Non-pigmented ciliary epithelial cell (primary cell): Measurements from ENCODE around the gene CEBPA.

Experiments
- DNase-seq: peaks from one replicate; pipeline ENCODE4 v3.0.0-alpha.2; 2010; ENCODE audit warnings: low read depth

The CEBPA gene

DNA sequence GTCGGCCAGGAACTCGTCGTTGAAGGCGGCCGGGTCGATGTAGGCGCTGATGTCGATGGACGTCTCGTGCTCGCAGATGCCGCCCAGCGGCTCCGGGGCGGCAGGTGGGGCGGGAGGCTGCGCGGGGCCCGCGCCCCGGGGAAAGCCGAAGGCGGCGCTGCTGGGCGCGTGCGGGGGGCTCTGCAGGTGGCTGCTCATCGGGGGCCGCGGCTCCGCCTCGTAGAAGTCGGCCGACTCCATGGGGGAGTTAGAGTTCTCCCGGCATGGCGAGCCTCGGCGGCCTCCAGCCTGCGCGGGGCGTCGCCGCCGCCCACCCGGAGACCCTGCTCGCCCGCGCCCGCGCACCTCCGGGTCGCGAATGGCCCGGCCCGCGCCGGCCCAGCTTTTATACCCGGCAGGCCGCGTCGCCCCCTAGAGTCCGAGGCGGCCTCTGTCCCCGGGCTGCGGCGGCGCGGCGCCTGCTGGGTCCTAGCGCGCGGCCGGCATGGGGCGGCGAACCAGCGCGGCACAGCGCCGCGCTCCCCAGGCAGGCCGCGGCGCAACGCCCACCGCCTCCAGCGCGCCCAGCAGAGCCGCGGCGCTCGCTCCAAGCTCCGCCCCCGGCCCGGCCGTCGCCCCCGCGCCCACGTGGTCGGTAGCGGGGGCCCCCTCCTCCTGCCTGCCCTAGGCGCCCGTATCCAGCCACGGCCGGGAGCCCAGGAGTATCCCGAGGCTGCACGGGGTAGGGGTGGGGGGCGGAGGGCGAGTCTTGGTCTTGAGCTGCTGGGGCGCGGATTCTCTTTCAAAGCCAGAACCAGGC lies at the start of gene CEBPA:
Gene CEBPA (minus strand): TSS at position 360 of the 799 bp plus-strand sequence. CDS start 120 bp downstream, at position 240.
- DNase-seq = peak; percentile 10

DNA sequence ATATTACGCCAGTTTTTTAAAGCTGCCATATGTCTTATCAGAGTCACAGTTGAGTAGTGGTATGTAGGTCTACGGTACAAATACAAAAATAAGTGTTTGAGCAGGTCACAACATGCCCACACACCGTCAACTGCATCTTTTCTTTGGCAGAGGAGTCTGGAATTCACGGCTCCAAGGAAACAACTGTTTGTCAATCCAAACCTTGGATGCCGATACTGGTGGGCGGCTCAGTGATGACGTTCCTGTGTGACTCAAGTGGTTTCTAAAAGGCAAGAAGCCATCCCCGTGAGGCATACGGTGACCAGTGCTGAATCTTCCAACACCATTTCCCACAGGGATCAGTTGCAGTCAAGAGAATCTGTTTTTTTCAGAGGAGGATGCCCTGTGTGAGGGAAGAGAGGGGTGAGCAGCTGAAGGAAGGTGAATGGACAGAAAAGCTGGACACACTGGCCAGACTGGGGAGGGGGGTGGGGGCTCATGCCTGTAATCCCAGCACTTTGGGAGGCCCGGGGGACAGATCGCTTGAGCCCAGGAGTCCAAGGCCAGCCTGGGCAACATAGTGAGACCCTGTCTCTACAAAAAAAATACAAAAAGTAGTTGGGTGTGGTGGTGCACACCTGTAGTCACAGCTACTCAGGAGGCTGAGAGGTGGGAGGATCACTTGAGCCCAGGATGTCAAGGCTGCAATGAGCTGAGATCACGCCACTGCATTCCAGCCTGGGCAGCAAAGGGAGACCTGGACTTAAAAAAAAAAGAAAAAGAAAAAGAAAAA lies 48.4 kb upstream of the CEBPA start:
- no peak for DNase-seq

DNA sequence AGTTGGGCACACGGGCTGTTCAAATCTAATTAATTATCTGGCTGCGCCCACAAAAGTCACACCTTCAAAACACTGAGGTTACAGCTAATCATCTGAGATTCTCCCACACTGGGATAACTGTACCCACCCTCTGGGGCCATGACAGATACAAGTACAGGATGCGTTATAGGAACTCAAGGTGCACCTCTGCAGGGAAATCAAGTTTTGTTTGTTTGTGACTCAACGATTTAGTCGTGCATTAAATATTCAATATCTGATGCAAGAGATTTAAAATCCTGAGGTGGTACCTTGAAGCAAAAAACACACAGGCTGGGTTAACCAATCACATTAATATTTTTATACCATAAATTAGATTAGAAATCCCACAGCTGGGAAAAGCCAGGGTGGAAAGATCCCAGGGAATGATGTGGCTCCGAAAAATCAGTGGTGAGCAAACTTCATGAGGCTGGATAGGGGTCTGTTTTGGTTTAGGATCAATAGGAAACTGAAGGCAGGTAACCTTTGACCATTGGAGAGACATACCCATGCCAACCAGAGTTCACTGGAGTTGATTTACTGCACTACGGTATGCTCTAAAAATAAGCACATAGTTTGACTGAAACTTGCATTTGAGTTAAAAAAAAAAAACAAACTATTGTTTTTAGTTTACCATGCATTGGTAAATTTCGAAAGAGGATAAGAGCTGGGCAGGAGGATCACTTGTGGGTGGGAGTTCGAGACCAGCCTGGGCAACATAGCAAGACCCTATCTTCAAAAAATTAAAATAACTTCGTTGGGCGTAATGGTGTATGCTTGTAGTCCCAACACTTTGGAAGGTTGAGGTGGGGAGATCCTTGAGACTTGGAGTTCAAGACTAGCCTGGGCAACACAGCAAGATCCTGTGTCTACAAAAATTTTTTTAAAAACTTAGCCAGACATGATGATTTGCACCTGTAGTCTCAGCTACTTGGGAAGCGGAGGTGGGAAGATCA lies 47.3 kb upstream of the CEBPA start:
- no peak for DNase-seq

DNA sequence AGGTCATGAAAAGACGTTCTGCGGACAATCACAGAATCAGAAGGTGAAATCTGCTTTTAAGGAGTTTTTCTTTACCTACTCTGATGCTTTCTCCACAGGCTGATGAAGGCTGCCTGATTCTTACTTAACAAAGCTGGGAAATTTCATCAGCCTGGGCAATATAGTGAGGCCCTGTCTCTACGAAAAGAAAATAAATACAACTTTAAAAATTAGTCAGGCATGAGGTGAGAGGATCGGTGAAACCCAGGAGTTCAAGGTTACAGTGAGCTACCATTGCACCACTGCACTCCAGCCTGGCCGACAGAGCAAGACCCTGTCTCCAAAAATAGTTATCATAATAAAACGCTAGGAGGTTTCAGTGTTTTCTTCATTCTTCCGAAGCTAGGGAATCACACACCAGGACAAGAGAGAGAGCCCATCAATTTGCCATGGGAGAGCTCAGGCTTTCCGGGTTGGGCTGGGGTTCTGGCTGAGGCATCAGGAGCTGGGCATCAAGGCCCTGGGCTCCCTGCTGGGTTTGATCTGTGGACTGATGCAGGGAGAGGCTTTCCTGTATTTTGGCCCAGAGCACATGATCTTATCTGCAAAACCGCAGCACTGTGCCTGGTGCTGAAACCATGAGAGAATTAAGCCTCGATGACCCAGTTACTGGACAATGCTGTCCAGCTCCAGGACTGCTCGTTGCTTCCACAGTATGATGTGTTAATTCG lies 46.1 kb upstream of the CEBPA start:
- DNase-seq = no peak

DNA sequence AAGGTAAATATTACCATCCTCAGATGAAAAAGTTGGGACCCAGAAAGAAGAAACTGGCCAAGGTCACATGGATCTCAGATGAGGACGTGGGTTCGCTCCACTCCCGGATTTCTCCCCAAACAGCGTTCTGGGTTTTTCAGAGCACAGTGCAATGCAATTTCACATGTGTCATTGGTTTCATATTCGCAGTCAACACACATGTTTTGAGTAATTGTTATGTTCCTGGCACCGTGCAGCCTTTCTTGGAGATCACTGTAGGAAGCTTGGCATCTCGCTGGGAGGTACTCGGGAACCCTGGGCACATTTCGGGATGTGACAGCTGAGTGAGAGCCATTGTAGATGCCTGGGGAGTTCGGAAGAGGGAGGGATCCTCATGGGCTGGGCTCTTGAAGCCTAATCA lies 45.0 kb upstream of the CEBPA start:
- DNase-seq = no peak

DNA sequence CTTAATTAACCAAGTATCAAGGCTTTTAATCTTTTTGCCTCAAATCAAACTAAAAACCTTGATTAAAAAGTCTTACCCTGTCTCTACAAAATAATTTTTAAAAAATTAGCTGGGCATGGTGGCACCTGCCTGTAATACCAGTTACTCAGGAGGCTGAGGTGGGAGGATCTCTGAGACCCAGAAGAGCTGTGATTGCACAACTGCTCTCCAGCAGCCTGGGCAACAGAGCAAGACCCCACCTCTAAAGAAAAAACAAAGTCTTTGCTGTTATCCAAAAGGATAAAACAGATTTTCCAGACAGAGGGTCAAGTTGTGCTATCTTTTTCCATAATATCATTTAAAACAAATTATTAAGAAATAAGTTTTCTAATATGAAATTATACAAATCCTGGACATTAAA lies 44.3 kb upstream of the CEBPA start:
- DNase-seq = no peak

DNA sequence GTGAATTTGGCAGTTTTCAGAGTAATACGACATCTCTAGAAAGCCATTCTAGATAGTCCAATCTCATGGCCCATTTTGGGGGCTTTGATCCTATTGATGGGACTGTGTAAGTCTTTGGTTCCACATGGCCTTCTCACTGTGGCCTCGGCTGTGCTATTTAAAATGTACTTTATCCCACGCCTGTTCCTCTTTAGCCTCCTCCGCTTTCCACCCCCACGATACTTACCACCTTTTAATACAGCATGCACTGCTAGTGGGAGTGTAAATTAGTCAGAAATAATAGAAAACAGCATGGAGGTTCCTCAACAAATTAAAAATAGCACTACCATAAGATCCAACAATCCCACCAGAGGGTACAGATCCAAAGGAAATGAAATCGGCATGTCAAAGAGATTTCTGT lies 42.8 kb upstream of the CEBPA start:
- DNase-seq = no peak

DNA sequence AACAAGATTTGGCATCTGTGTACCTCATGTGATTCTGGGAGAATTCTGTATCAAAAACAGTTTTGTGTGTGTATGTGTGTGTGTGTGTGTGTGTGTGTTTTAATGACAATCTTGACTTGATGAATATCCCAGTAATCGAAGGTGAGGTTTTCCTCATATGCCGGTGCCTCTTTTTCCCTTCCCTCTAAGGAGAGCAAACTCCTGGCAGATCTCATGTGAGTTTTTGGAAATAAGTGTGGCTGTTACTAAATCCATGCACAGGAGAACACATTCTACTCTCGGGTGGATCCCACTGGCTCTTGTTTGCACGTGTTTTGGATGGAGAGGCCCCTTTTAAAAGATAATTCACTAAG lies 42.2 kb upstream of the CEBPA start:
- no peak for DNase-seq

DNA sequence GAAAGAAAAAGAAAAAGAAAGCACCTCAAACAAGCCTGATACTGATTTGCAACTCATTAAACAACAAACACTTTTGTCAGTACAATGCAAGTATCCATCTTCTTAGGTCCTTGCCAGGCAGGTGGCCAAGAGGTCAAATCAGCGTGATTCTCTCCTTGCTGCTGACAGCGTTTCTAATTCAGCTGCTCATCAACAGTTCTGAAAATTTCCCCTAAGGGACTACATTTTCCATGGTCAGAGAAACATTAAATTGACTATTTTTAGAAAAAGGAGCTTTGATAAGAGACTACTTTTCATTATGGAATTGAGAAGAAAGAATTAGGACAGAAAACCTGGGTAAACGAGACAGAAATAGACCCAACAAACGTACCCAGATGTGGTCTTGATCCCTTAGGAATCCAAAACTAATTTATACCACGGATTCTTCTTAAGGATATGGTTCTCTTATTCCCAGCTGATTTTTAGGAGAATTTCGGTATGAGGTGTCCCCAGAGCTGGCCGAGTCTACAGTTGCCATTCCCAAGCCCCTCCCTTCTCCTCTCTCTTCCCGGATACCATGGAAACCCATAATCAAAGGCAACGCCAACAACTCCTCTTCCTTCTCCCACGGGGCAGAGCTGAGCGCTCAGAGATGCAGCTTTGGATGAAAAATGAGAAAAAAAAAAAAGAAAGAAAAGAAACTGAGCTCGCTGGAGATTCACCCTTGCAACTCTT lies 41.7 kb upstream of the CEBPA start:
- DNase-seq = no peak

DNA sequence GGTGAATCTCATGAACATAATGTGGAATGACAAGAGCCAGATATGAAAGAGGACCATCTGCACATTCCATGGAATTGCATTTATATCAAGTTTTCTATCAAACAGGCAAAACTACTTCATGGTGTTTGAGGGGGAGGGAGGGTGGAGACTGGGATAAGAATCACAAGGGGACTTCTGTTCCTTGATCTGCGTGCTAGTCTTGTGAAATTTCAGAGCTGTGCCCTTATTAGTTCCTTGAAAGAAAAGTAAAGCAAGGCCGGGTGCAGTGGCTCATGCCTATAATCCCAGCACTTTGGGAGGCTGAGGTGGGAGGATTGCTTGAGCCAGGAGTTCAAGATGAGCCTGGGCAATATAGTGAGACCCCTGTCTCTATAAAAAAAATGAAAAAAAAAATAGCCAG lies 41.0 kb upstream of the CEBPA start:
- no peak for DNase-seq

DNA sequence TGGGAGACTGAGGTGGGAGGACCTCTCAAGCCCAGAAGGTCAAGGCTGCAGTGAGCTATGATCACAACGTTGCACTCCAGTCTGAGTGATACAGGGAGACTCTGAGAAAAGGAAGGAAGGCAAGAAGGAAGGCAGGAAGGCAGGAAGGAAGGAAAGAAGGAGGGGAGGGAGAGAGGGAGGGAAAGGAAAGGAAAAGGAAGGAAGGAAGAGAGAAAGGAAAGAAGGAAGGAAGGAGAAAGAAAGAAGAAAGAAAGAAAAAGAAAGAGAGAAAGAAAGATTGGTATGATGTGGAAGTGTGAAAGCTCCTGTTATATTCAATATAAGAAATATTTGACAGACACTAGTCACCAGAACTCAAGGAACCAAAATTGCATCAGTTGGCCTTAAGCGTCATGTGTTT lies 38.7 kb upstream of the CEBPA start:
- no peak for DNase-seq

DNA sequence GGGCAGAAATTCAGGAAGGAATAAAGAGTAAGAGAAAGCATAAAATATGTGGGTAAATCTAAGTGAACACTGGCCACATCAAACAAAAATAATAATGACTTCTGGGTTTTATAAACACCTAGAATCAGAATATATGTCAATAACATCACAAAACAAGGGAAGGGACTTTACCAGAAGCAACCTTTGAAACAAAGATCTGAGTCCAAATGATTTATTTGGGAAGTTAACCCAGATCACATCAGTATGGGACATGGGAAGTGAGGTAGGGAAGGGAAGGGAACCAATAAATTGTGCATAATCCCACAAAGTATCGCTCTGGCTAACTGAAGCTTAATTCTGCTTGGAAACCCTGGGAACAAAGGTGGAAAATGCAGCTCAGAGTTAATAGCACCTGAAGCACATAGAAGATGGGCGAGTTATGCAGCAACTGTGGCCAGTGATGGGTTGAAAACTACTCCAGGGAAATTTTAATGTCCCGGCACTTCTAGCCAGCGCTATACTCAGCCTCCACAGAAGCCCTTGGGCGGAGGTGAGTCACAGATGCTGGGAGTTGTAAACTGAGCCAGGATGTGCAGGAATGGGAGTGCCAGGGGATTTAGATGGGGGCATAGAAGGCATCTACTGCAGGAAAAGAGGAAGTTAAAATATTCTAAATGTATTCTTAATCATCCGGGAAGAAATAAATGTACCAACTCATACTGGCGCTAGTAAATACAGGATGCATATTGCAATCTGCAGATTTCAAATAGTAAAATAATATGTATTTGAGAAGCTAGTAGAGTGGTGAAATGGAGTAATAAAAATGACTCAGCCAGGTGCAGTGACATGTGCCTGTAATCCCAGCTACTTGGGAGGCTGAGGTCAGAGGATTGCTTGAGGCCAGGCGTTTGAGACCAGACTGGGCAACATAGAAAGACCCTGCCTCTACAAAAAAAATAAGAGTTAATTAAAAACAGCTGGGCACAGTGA lies 37.0 kb upstream of the CEBPA start:
- DNase-seq = no peak

DNA sequence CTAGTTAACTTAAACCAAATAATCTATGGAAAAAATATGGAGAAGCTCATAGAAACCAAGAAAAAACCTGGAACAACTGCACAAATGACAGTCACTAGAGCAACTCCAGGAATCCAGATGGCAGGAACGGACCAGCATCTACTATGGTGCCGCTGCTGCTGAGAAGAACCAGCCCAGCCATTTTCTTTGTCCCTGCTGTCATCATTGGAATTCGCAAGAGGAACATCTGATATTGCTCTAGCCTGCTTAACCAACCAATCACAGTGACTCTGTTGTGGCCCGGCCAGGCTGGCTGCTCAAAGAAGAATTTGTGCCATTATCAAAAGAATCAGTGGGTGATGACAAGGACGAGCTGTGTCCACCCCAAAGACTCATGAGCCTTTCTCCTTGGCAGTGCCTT lies 33.1 kb upstream of the CEBPA start:
- no peak for DNase-seq

DNA sequence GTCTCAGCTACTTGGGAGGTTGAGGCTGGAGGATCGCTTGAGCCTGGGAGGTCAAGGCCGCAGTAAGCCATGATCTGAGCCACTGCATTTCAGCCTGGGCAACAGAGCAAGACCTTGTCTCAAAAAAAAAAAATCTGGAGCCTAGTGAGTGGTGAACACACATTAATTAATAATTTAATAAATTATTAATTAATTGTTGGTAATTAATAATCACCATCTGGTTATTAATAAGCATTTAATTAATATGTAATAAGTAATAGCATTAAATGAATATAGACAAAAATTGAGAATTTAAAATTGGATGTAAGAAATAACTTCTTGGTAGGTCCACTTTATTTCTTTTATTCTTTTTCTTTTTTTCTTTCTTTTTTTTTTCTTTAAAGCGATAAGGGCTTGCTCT lies 31.9 kb upstream of the CEBPA start:
- no peak for DNase-seq

DNA sequence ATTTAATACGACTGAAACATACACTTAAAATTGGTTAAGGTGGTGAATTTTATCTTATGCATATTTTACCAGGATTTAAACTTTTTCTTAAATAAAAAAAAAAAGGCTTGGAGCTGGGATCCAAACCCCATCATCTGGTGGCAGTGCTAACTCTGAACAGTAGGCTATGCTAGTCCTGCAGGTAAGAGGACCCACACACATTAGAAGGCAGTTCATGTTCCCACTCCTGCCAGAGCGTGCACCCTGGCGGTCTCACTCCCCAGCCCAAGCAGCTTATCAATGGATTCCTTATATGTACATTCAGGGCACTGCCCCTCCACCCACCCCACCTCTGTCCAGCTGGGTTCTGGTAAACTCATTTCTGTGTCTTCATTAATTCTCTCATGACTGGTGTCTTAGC lies 31.3 kb upstream of the CEBPA start:
- DNase-seq = no peak

DNA sequence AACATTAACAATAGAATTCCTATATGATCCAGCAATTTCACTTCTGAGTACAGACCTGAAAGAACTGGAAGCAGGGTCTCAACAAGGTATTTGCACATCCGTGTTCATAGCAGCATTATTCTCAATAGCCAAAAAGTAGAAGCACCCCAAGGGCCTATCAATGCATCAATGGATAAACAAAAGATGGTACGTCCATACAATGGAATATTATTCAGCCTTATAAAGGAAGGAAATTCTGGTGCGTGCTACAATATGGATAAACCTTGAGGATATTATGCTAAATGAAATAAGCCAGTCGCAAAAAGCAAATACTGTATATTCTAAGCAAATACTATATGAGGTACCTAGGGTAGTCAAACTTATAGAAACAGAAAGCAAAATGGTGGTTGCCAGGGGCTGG lies 30.8 kb upstream of the CEBPA start:
- no peak for DNase-seq

DNA sequence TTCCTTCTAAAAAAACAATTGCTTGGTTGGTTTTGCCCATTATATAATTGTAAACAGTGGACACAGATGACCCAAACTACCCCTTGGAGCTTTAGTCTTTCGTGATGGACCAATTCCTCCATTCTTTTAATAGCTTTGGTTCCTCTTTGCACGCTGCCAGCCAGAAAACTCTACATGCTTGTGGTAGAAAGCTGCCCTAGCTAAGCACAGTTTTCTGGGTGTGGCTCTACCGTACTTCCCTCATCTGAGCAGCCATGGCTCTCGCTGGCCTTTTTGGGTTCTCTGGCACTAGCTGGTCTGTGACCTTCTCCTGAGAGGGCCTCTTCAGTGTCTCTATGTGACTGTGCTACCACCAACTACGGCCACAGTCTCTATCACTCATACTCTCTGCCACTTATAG lies 29.9 kb upstream of the CEBPA start:
- DNase-seq = no peak

DNA sequence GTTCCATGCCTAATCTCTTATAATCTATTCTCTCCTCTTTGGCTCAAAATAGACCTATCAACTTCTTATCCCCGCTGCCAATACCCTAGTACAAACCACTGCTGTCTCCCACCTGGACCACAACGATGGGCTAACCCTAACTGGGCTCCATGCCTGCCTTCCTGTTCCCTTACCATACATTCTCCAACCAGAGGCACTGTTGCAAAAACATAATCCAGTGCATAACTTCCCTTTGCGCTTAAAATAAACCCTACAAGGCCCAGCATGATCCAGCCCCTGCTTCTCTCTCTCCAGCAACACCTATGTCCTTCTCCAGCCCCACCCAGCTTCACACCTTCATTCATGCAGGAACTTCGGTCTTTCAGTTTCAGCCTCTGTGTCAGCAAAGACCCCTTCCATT lies 27.4 kb upstream of the CEBPA start:
- no peak for DNase-seq

DNA sequence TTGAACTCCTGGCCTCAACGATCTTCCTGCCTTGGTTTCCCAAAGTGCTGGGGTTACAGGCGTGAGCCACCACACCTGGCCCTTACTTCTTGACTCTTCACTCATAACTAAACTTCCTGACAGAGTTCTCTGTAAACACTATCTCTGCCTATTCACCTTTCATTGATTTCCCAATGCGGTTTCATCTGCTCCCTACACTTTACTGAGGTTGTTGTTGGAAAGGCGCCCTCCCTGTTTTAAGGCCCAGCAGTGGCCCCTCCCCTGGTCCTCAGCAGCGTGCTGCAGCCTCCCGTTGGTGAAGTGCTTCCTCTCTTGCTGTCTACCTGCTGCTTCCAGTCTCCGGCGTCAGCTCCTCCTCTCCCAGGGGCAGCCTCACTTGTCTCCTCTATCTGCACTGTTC lies 26.7 kb upstream of the CEBPA start:
- DNase-seq = no peak

DNA sequence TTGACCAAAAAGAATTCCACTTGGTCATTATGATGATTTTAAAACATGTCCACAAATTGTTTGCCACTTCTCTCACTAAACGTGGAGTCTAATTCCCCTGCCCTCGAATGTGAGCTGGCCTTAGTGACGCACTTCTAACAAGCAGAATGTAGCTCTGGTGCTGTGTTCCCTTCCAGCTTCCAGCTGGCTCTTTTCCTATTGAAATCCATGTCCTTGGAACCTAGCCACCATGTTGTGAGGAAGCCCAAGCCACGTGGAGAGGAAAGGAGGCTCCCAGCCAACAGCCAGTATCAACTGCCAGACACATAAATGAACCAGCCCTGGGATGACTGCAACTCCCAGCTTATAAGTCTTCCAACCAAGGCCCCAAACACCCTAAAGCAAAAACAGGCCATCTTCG lies 23.6 kb upstream of the CEBPA start:
- DNase-seq = no peak
